Astrocyte of the spinal cord (primary cell): ENCODE data around the gene LCE2C.

Source experiments
- DNase-seq: peaks from one replicate; pipeline ENCODE4 v3.0.0; 2011; ENCODE audit warnings: low read depth, low spot score
- H3K4me3 ChIP-seq: 2 replicates; pipeline ENCODE4 v1.5.1; 2011; ENCODE audit warnings: low read depth, mild to moderate bottlenecking, low read length, moderate library complexity
- in situ Hi-C: cut with HindIII; loops from 2 replicates; pipeline ENCODE4 v1.10.0; 2017; ENCODE audit warnings: low sequenced_read_pairs
- TF ChIP-seq, protein P1 (sequence below): IDR thresholded peaks from 2 replicates; pipeline ENCODE4 v1.5.1; 2012; ENCODE audit warnings: low read depth, mild to moderate bottlenecking, low read length, inconsistent platforms

LCE2C gene

DNA sequence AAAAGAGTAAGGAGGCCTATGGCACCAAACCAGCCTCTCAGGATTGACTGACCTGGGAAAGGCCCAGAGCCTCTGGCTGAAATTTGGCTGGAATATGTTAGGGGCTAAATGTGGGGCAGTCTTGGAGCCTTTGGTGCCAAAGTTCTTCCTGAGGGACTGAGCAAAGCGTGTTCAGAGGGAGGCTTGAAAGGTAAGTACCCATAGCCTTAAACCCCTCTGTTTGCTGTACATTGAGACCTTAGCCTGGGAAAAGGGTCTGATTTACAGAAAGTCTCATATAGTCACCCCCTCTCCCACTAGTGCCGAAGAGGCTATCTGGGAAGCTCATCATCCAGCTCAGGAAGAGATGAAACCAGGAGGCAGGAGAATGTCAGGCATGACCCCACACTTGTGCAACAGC, 32.8 kb downstream of the LCE2C start, which contains the start of gene LCE4A:
LCE4A (plus strand) TSS at position 301 of the 400 bp plus-strand sequence. CDS start 916 bp downstream, outside the sequence.
- TF ChIP-seq, protein P1, sequence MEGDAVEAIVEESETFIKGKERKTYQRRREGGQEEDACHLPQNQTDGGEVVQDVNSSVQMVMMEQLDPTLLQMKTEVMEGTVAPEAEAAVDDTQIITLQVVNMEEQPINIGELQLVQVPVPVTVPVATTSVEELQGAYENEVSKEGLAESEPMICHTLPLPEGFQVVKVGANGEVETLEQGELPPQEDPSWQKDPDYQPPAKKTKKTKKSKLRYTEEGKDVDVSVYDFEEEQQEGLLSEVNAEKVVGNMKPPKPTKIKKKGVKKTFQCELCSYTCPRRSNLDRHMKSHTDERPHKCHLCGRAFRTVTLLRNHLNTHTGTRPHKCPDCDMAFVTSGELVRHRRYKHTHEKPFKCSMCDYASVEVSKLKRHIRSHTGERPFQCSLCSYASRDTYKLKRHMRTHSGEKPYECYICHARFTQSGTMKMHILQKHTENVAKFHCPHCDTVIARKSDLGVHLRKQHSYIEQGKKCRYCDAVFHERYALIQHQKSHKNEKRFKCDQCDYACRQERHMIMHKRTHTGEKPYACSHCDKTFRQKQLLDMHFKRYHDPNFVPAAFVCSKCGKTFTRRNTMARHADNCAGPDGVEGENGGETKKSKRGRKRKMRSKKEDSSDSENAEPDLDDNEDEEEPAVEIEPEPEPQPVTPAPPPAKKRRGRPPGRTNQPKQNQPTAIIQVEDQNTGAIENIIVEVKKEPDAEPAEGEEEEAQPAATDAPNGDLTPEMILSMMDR = no peak
- in situ Hi-C loops = no loop called here

DNA sequence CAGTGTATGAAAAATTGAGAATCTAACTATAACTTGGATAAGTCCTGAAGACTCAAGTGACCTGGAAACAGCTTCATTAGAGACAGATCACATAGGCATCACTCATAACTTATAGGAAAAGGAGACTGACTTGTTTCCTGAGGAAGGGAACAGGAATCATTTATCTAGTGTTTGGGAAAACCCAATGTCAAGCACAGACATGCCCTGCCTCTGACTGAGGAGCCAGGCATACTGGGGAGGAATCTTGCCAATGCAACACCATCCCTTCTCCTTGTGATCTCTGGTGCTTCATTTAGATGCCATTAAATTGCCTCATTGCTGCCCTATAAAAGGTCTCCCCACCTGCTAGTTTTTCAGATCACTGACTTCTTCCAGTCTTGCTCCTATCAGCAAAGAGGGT, 43.2 kb downstream of the LCE2C start:
- TF ChIP-seq, protein P1 = no peak
- H3K4me3 ChIP-seq = no peak overlapping the region
- in situ Hi-C loops = no loop called here
- DNase-seq = no peak

More for the DNA sequence above, 32.8 kb downstream of the LCE2C start, which contains the start of gene LCE4A:
- DNase-seq = no peak
- no peak within 1 kb of the TSS for H3K4me3 ChIP-seq

DNA sequence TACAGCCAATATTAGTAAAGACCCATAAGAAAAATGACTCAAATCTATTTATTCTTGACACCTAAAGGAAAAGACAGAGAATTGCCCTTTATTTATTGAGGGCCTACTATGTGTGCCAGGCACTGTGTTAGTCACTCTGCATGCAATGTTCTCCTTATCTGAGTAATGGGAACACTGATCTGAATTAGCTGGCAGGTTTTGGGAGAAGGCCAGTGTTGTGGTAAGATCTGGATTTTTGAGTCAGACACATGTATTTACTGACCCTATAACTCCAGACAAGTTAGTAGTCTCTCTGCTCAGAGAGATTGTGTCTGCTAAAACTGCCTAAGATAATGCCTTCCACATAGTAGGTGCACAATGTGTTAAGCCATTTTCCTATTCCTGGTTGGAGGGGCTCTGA, 50.2 kb downstream of the LCE2C start:
- in situ Hi-C loops = no loop called here
- DNase-seq = no peak
- no peak overlapping the region for H3K4me3 ChIP-seq
- TF ChIP-seq, protein P1 = no peak
